Measurements from ENCODE around the gene IFT52.

The IFT52 gene

GRCh38 chr20:43550456-43550855 is 40.3 kb upstream of the IFT52 start:
- Histone ChIP-seq H3K27me3 (ENCODE audit: control insufficient read depth, low read length) (no peaks in the 10 kb centered on the region), H3K79me2 (ENCODE audit: control insufficient read depth, low read length) (no peaks in the 10 kb centered on the region), H3K4me3 (ENCODE audit: low read length) (no peak overlapping the region), H3K9me2 (replicated peaks; ENCODE audit: control insufficient read depth, low read length) (no peaks in the 10 kb centered on the region), H3K27ac (ENCODE audit: low read depth, low read length) (no peak overlapping the region), H3K9me3 (ENCODE audit: control insufficient read depth, insufficient read depth, low read length) (no peaks in the 10 kb centered on the region), H3K4me2 (ENCODE audit: low read length) (no peak overlapping the region), H3K4me1 (ENCODE audit: control insufficient read depth, low read length) (no peaks in the 10 kb centered on the region), H4K20me1 (ENCODE audit: control insufficient read depth, insufficient read depth, low read depth, low read length) (no peaks in the 10 kb centered on the region), H3F3A (ENCODE audit: control insufficient read depth, insufficient read depth) (no peaks in the 10 kb centered on the region), H3K36me3 (ENCODE audit: control insufficient read depth, low read length) (no peaks in the 10 kb centered on the region)
- TF ChIP-seq CTCF (IDR thresholded peaks at IDR 0.05; ENCODE audit: low read depth, low read length, poor library complexity, severe bottlenecking) (no peak), EZH2phosphoT487 (IDR thresholded peaks at IDR 0.05; ENCODE audit: borderline replicate concordance, low read length) (no peak)

- no peaks in the 10 kb centered on the region for H3K9me3 ChIP-seq (ENCODE audit: control insufficient read depth, insufficient read depth, low read length)
- no peaks in the 10 kb centered on the region for H3K27me3 ChIP-seq (ENCODE audit: control insufficient read depth, low read length)
- no peak overlapping the region for H3K27ac ChIP-seq (ENCODE audit: low read depth, low read length)
- H3K36me3 ChIP-seq (ENCODE audit: control insufficient read depth, low read length): no peaks in the 10 kb centered on the region
- H3K4me1 ChIP-seq (ENCODE audit: control insufficient read depth, low read length): no peaks in the 10 kb centered on the region
- H3K4me3 ChIP-seq (ENCODE audit: low read length): no peak overlapping the region
- H3F3A ChIP-seq (ENCODE audit: control insufficient read depth, insufficient read depth): no peaks in the 10 kb centered on the region
- H3K9me2 ChIP-seq (replicated peaks; ENCODE audit: control insufficient read depth, low read length): no peaks in the 10 kb centered on the region
- H4K20me1 ChIP-seq (ENCODE audit: control insufficient read depth, insufficient read depth, low read depth, low read length): no peaks in the 10 kb centered on the region
- no peak overlapping the region for H3K4me2 ChIP-seq (ENCODE audit: low read length)
- H3K79me2 ChIP-seq (ENCODE audit: control insufficient read depth, low read length): no peaks in the 10 kb centered on the region
- TF ChIP-seq EZH2phosphoT487 (IDR thresholded peaks at IDR 0.05; ENCODE audit: borderline replicate concordance, low read length) (no peak), CTCF (IDR thresholded peaks at IDR 0.05; ENCODE audit: low read depth, low read length, poor library complexity, severe bottlenecking) (no peak)
Observed at GRCh38 chr20:43554369-43554768, 36.4 kb upstream of the IFT52 start.

- Histone ChIP-seq H3K79me2 (ENCODE audit: control insufficient read depth, low read length) (no peaks in the 10 kb centered on the region), H3F3A (ENCODE audit: control insufficient read depth, insufficient read depth) (no peaks in the 10 kb centered on the region), H4K20me1 (ENCODE audit: control insufficient read depth, insufficient read depth, low read depth, low read length) (no peaks in the 10 kb centered on the region), H3K27me3 (ENCODE audit: control insufficient read depth, low read length) (no peaks in the 10 kb centered on the region), H3K4me1 (ENCODE audit: control insufficient read depth, low read length) (no peaks in the 10 kb centered on the region), H3K4me2 (ENCODE audit: low read length) (no peak within 1 kb of the TSS), H3K27ac (ENCODE audit: low read depth, low read length) (no peak within 1 kb of the TSS), H3K9me2 (replicated peaks; ENCODE audit: control insufficient read depth, low read length) (no peaks in the 10 kb centered on the region), H3K4me3 (ENCODE audit: low read length) (no peak within 1 kb of the TSS), H3K9me3 (ENCODE audit: control insufficient read depth, insufficient read depth, low read length) (no peaks in the 10 kb centered on the region), H3K36me3 (ENCODE audit: control insufficient read depth, low read length) (no peaks in the 10 kb centered on the region)
- no peak for TF ChIP-seq CTCF (IDR thresholded peaks at IDR 0.05; ENCODE audit: low read depth, low read length, poor library complexity, severe bottlenecking)
- no peak for TF ChIP-seq EZH2phosphoT487 (IDR thresholded peaks at IDR 0.05; ENCODE audit: borderline replicate concordance, low read length)
Observed at GRCh38 chr20:43558412-43559146, 32.2 kb upstream of the IFT52 start, which contains the start of gene SGK2. Gene SGK2 (plus strand): TSS chr20:43559027. CDS start chr20:43566496, 7,469 bp downstream.

All from DOHH2 (cell line).